ENCODE data around the gene ZNF605.

- TF ChIP-seq REST (IDR thresholded peaks at IDR 0.05; ENCODE audit: insufficient replicate concordance, low read depth), result no peak
- TF ChIP-seq CTCF (IDR thresholded peaks at IDR 0.05; ENCODE audit: insufficient read depth, low read length), result no peak
These were observed 9.7 kb upstream of the ZNF605 start for GRCh38 chr12:132965796-132966195.

All from HL-60 (cell line).